Uterus (tissue), 2 donors: ENCODE data around the gene ASAP2.

Source experiments
- CTCF ChIP-seq, 4 experiments: fragments of 200-600 bp in 2 of 4; fragments of 450-650 bp in 2 of 4; sonication (generic) in 2 of 4; IDR thresholded peaks; one replicate each; pipeline ENCODE4 v1.5.1; 2016 to 2019; ENCODE audit warnings: antibody characterized with exemption in 4 of 4, mild to moderate bottlenecking in 2 of 4, moderate library complexity in 1 of 4
- POLR2A ChIP-seq, 2 donors: fragments of 450-650 bp; IDR thresholded peaks; one replicate each; pipeline ENCODE4 v1.6.1; 2016; ENCODE audit warnings: antibody characterized with exemption in 2 of 2, mild to moderate bottlenecking in 1 of 2, moderate library complexity in 1 of 2

- TF ChIP-seq CTCF (IDR thresholded peaks at IDR 0.05) (no peak), POLR2A (IDR thresholded peaks at IDR 0.05) (no peak)
These were observed 81.6 kb downstream of the ASAP2 start for GRCh38 chr2:9288233-9288632.
